Left hindlimb (tissue), 1 donor: ENCODE results near the gene UTP14A.
"Not testable (repeated sequence)": the region's sequence is repeated elsewhere in the genome, so short reads cannot be mapped to it uniquely, and the experiment has no call there.

Experiments
- DNase-seq: peaks from one replicate; pipeline ENCODE4 v3.0.0-alpha.2; 2018

The UTP14A gene

GRCh38 chrX:129905787-129906580 is at the start of gene UTP14A:
Gene UTP14A, plus strand, starts transcription at chrX:129906164. Its CDS starts 47 bp downstream, at chrX:129906211.
- DNase-seq = peak; percentile 90

GRCh38 chrX:129859134-129859533 is 46.8 kb upstream of the UTP14A start:
- DNase-seq = not testable (repeated sequence)

GRCh38 chrX:129866321-129866720 is 39.6 kb upstream of the UTP14A start:
- not testable (repeated sequence) for DNase-seq

GRCh38 chrX:129872524-129872923 is 33.4 kb upstream of the UTP14A start:
- no peak for DNase-seq

GRCh38 chrX:129875669-129876068 is 30.3 kb upstream of the UTP14A start:
- DNase-seq = no peak

GRCh38 chrX:129876771-129877305 is 29.1 kb upstream of the UTP14A start:
- DNase-seq = peak; percentile 29

GRCh38 chrX:129877401-129877800 is 28.6 kb upstream of the UTP14A start:
- DNase-seq = no peak

GRCh38 chrX:129900054-129900453 is 5.9 kb upstream of the UTP14A start:
- no peak for DNase-seq

GRCh38 chrX:129908636-129909035 is 2.7 kb downstream of the UTP14A start:
- no peak for DNase-seq

GRCh38 chrX:129925305-129926092 is 19.5 kb downstream of the UTP14A start:
- peak; percentile 65 for DNase-seq

- DNase-seq = no peak
Measured at GRCh38 chrX:129930941-129931410, 25.0 kb downstream of the UTP14A start.

- peak; percentile 93 for DNase-seq
Measured at GRCh38 chrX:129931411-129932015, 25.5 kb downstream of the UTP14A start.

GRCh38 chrX:129932016-129932820 is 26.3 kb downstream of the UTP14A start:
- peak; percentile 93 for DNase-seq

GRCh38 chrX:129932821-129933321 is 26.9 kb downstream of the UTP14A start:
- DNase-seq = no peak

- no peak for DNase-seq
Measured at GRCh38 chrX:129933700-129934099, 27.7 kb downstream of the UTP14A start.

GRCh38 chrX:129934461-129934860 is 28.5 kb downstream of the UTP14A start:
- no peak for DNase-seq

GRCh38 chrX:129934952-129935351 is 29.0 kb downstream of the UTP14A start:
- DNase-seq = no peak

- DNase-seq = no peak
Measured at GRCh38 chrX:129938081-129938480, 32.1 kb downstream of the UTP14A start.

- DNase-seq = no peak
Measured at GRCh38 chrX:129939986-129940385, 34.0 kb downstream of the UTP14A start.

- no peak for DNase-seq
Measured at GRCh38 chrX:129940721-129941120, 34.8 kb downstream of the UTP14A start.

- DNase-seq = no peak
Measured at GRCh38 chrX:129945131-129945530, 39.2 kb downstream of the UTP14A start.

- DNase-seq = no peak
Measured at GRCh38 chrX:129953334-129953648, 47.3 kb downstream of the UTP14A start.
